Endothelial cell of umbilical vein (primary cell): ENCODE data around the gene PCGF5. TPM values are rescaled to one million over a fixed set of nuclear protein-coding genes. Genes with fewer than 3 reads are reported as not detected.
"Not testable (repeated sequence)": the region's sequence is repeated elsewhere in the genome, so short reads cannot be mapped to it uniquely, and the experiment has no call there.

Experiments used
- BruUV-seq: library from RNA; stranded (reverse); fragments of 400-500 nt; replicated peaks from 2 replicates; lab custom pipeline; 2021; lab: Mats Ljungman, UMichigan
- CTCF ChIA-PET: fragments of 300-600, 350-600 bp; sonication (Branson Sonifier 250); formaldehyde crosslinking; loops from one replicate; lab custom pipeline; 2021; ENCODE audit warnings: antibody characterized with exemption, inconsistent platforms; lab: Charles Lee
- POLR2A ChIA-PET: fragments of 300-600, 350-600 bp; sonication (Branson Sonifier 250); formaldehyde crosslinking; loops from one replicate; lab custom pipeline; 2021; ENCODE audit warnings: antibody characterized with exemption, inconsistent platforms; lab: Charles Lee
- DNase-seq: peaks from one replicate; pipeline ENCODE4 v3.0.0-alpha.2; 2011; ENCODE audit warnings: low read depth, low spot score
- FAIRE-seq: peaks from 2 replicates; lab custom pipeline; 2011; peaks lifted over from hg19 to GRCh38; lab: Jason Lieb, UNC
- H2AFZ ChIP-seq: 2 replicates; pipeline ENCODE4 v1.6.0; 2012; ENCODE audit warnings: low read depth, low read length, control low read depth, inconsistent platforms
- H3K27ac ChIP-seq: 2 replicates; pipeline ENCODE4 v1.5.1; 2011; ENCODE audit warnings: low read depth, mild to moderate bottlenecking, control low read depth, low read length, moderate library complexity; ENCODE audit not compliant: insufficient read depth
- H3K27me3 ChIP-seq, 2 experiments: 2 replicates each; pipeline versions ENCODE4 v1.6.0 to v1.6.1; 2011; ENCODE audit warnings: low read length in 2 of 2, mixed read lengths in 1 of 2; ENCODE audit not compliant: control insufficient read depth in 2 of 2, insufficient read depth in 2 of 2
- H3K36me3 ChIP-seq, 2 experiments: 2 replicates in 1 of 2; 3 replicates in 1 of 2; pipeline ENCODE4 v1.5.1; 2011; ENCODE audit warnings: low read length in 2 of 2, mild to moderate bottlenecking in 1 of 2, moderate library complexity in 1 of 2; ENCODE audit not compliant: control insufficient read depth in 2 of 2, insufficient read depth in 2 of 2; ENCODE audit errors: extremely low read depth in 1 of 2
- H3K4me1 ChIP-seq: 3 replicates; pipeline ENCODE4 v1.5.1; 2011; ENCODE audit warnings: mild to moderate bottlenecking, low read length; ENCODE audit not compliant: control insufficient read depth, insufficient read depth; ENCODE audit errors: extremely low read depth
- H3K4me2 ChIP-seq: 2 replicates; pipeline ENCODE4 v1.6.1; 2011; ENCODE audit warnings: low read length, control low read depth, mixed read lengths; ENCODE audit not compliant: insufficient read depth
- H3K4me3 ChIP-seq, 3 experiments: fragments of 200-600 bp in 1 of 3; sonication (generic), shearing (Covaris generic) in 1 of 3; replicated peaks in 1 of 3; 2 replicates each; pipeline ENCODE4 v1.5.1; 2011 to 2016; ENCODE audit warnings: control low read depth in 3 of 3, low read length in 3 of 3, mild to moderate bottlenecking in 2 of 3, inconsistent platforms in 1 of 3, low read depth in 1 of 3, moderate library complexity in 1 of 3; ENCODE audit not compliant: insufficient read depth in 1 of 3
- H3K79me2 ChIP-seq: 2 replicates; pipeline ENCODE4 v1.6.0; 2012; ENCODE audit warnings: low read length, inconsistent platforms; ENCODE audit not compliant: control insufficient read depth, insufficient read depth
- H3K9ac ChIP-seq: replicated peaks from 2 replicates; pipeline ENCODE3; 2011; ENCODE audit warnings: low read length, control low read depth; ENCODE audit not compliant: insufficient read depth; ENCODE audit errors: extremely low read depth
- H3K9me1 ChIP-seq: replicated peaks from 3 replicates; pipeline ENCODE4 v1.6.0; 2011; ENCODE audit warnings: mild to moderate bottlenecking, low read length; ENCODE audit not compliant: control insufficient read depth, insufficient read depth; ENCODE audit errors: extremely low read depth
- H3K9me3 ChIP-seq: replicated peaks from 2 replicates; pipeline ENCODE4 v1.5.1; 2012; ENCODE audit warnings: low read length, inconsistent platforms; ENCODE audit not compliant: control insufficient read depth, insufficient read depth
- H4K20me1 ChIP-seq: replicated peaks from 2 replicates; pipeline ENCODE3; 2011; ENCODE audit warnings: mild to moderate bottlenecking, low read length; ENCODE audit not compliant: control insufficient read depth, insufficient read depth; ENCODE audit errors: extremely low read depth
- CTCF ChIP-seq, 2 donors: IDR thresholded peaks; 1 replicate in 1 of 2; 2 replicates in 1 of 2; pipeline ENCODE4 v1.5.1; 2011; ENCODE audit warnings: low read length in 2 of 2, mild to moderate bottlenecking in 2 of 2, moderate library complexity in 2 of 2, control low read depth in 1 of 2, inconsistent platforms in 1 of 2, low read depth in 1 of 2; ENCODE audit not compliant: insufficient read depth in 1 of 2; ENCODE audit errors: extremely low read depth in 1 of 2
- EZH2 ChIP-seq: IDR thresholded peaks from 2 replicates; pipeline ENCODE4 v1.6.1; 2012; ENCODE audit warnings: borderline replicate concordance, low read depth, mild to moderate bottlenecking, moderate library complexity, low read length, inconsistent platforms; ENCODE audit not compliant: severe bottlenecking
- FOS ChIP-seq: IDR thresholded peaks from 2 replicates; pipeline ENCODE4 v1.6.1; 2011; ENCODE audit warnings: mild to moderate bottlenecking, low read length, moderate library complexity, borderline replicate concordance; ENCODE audit not compliant: insufficient read depth
- GATA2 ChIP-seq: IDR thresholded peaks from 2 replicates; pipeline ENCODE4 v1.7.0; 2011; ENCODE audit warnings: low read depth, mild to moderate bottlenecking, moderate library complexity, mixed read lengths, low read length; ENCODE audit not compliant: insufficient read length, insufficient read depth
- JUN ChIP-seq: IDR thresholded peaks from 2 replicates; pipeline ENCODE4 v1.6.1; 2011; ENCODE audit warnings: borderline replicate concordance, low read depth; ENCODE audit not compliant: insufficient read length, insufficient read depth
- MAX ChIP-seq: IDR thresholded peaks from 2 replicates; pipeline ENCODE4 v1.6.1; 2011; ENCODE audit not compliant: insufficient read depth, insufficient read length
- MYC ChIP-seq: IDR thresholded peaks from one replicate; pipeline ENCODE4 v1.6.1; 2011; ENCODE audit warnings: mild to moderate bottlenecking, low read depth, low read length
- POLR2A ChIP-seq: IDR thresholded peaks from 2 replicates; pipeline ENCODE4 v1.6.1; 2012; ENCODE audit warnings: low read depth, mild to moderate bottlenecking, control low read depth, low read length
- POLR2AphosphoS5 ChIP-seq: IDR thresholded peaks from 2 replicates; pipeline ENCODE4 v1.6.1; 2012; ENCODE audit warnings: low read depth, mild to moderate bottlenecking, control low read depth, low read length, moderate library complexity; ENCODE audit not compliant: insufficient read depth
- dilution Hi-C: fragments of 300-500 bp; cut with MboI; formaldehyde crosslinking; loops from one replicate; pipeline ENCODE4 v1.15.0; 2019; ENCODE audit warnings: low sequenced_read_pairs; ENCODE audit not compliant: extremely low pct_ligation_motif_present
- intact Hi-C: fragments of 100-400 bp; cut with micrococcal nuclease; formaldehyde crosslinking; loops from one replicate; pipeline ENCODE4 v1.10.0; 2022
- polyA plus RNA-seq, 4 experiments: library from polyadenylated mRNA; depleted of rRNA in 3 of 4; stranded (reverse) in 3 of 4; unstranded in 1 of 4; fragments of >200 nt; gene quantifications; 2 replicates each; pipeline versions ENCODE4 v1.2.1 to v1.2.3, GENCODE V29; 2011 to 2012; ENCODE audit warnings: missing spikeins in 1 of 4
- total RNA-seq: library from RNA; stranded (reverse); gene quantifications from 2 replicates; pipeline ENCODE4 v1.2.3, GENCODE V29; 2021

PCGF5 gene
- total and polyA plus RNA-seq, 2 donors (not counting 3 experiments of a cell fraction or from before 2014, with no cell fraction given): 25.0 to 29.8 TPM

DNA sequence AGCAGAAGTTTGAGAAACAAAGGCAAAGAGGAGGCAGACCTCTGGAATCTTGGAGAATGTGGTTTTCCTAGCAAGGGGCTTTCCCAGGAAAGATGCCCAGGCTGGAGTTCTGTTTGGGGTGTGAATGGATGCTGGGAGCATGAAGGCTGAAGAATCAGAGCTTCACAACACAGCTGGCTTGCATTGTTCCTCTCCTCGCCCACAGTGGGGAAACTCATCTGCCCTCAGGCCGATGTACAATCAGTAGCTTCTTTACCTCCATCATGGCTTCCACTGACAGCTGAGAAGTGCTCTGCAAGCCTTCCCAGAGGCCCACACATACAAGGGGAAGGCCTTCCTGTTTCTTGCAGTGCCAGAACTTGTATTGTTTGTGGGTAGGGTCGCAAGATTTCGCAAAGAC is 98.9 kb downstream of the PCGF5 start:
- DNase-seq: no peak

GRCh38 chr10:91323293-91323905 is 102.9 kb downstream of the PCGF5 start:
- intact Hi-C loops, FAIRE-seq, H3K4me2 ChIP-seq, H3K9me1 ChIP-seq, BruUV-seq, DNase-seq, dilution Hi-C loops, H4K20me1 ChIP-seq, H3K4me3 ChIP-seq, H3K9ac ChIP-seq, H3K9me3 ChIP-seq, H3K36me3 ChIP-seq, POLR2A ChIA-PET, H2AFZ ChIP-seq, H3K79me2 ChIP-seq, H3K27ac ChIP-seq, CTCF ChIA-PET, H3K27me3 ChIP-seq, H3K4me1 ChIP-seq: not testable (repeated sequence)

More for the DNA sequence above, 98.9 kb downstream of the PCGF5 start:
- FAIRE-seq: no peak
- Histone ChIP-seq H3K4me3 (no peak overlapping the region), H3K27me3 (peaks cover 0 to 3% of the 10 kb centered on the region in 2 experiments), H4K20me1 (no peaks in the 10 kb centered on the region), H3K4me1 (no peaks in the 10 kb centered on the region), H3K4me2 (no peak overlapping the region), H3K9ac (no peak overlapping the region), H3K9me3 (no peaks in the 10 kb centered on the region), H2AFZ (no peak overlapping the region), H3K36me3 (no peaks in the 10 kb centered on the region), H3K27ac (no peak overlapping the region), H3K9me1 (no peaks in the 10 kb centered on the region), H3K79me2 (no peaks in the 10 kb centered on the region)
- CTCF ChIA-PET: interaction anchor here (1.2 kb wide), 1 partner anchor 51 kb away, joined by 7 read pairs; no protein-coding TSS in a partner anchor
- POLR2A ChIA-PET: no interaction called here
- intact Hi-C loops: no loop called here
- TF ChIP-seq FOS: no peak
- no peak for TF ChIP-seq GATA2
- no peak for TF ChIP-seq POLR2A
- TF ChIP-seq POLR2AphosphoS5: no peak
- TF ChIP-seq JUN: no peak
- no peak for TF ChIP-seq CTCF (IDR thresholded peaks at IDR 0.05; ENCODE audit: extremely low read depth in 1 of 2, insufficient read depth in 1 of 2, low read depth in 1 of 2, low read length in 2 of 2)
- no peak for TF ChIP-seq EZH2
- TF ChIP-seq MYC: no peak
- TF ChIP-seq MAX: no peak
- BruUV-seq: no TSS peak
- dilution Hi-C loops: no loop called here
